WTC11 (cell line): ENCODE data around the gene WWOX. TPM values are rescaled to one million over a fixed set of nuclear protein-coding genes. Genes with fewer than 3 reads are reported as not detected.

ENCODE experiments used
- ATAC-seq: fragments of 200-7000 bp; cut with Tn5 transposase; 2 replicates; pipeline ENCODE4 v1.10.0; 2021; ENCODE audit warnings: mild to moderate bottlenecking, moderate library complexity
- CTCF ChIA-PET: fragments of 300-600 bp; sonication (Branson Sonifier 250); formaldehyde crosslinking; loops from one replicate; lab custom pipeline; 2021; ENCODE audit warnings: antibody characterized with exemption; lab: Charles Lee
- POLR2A ChIA-PET: fragments of 350-600 bp; sonication (Branson Sonifier 250); formaldehyde crosslinking; loops from one replicate; lab custom pipeline; 2021; ENCODE audit warnings: antibody characterized with exemption; lab: Charles Lee
- DNase-seq: peaks from one replicate; pipeline ENCODE4 v3.0.0; 2021; ENCODE audit warnings: low spot score
- H3K27ac Mint-ChIP-seq: 2 replicates; pipeline ENCODE4 v1.8.0; 2021; ENCODE audit warnings: mixed read lengths
- H3K27me3 Mint-ChIP-seq: 2 replicates; pipeline ENCODE4 v1.8.0; 2021; ENCODE audit warnings: low read depth, mild to moderate bottlenecking, moderate library complexity, mixed read lengths
- H3K36me3 Mint-ChIP-seq: 2 replicates; pipeline ENCODE4 v1.8.0; 2021; ENCODE audit warnings: mixed read lengths
- H3K4me1 Mint-ChIP-seq: 2 replicates; pipeline ENCODE4 v1.8.0; 2022; ENCODE audit warnings: mixed read lengths
- H3K4me3 Mint-ChIP-seq: 2 replicates; pipeline ENCODE4 v1.8.0; 2021; ENCODE audit warnings: mild to moderate bottlenecking, moderate library complexity, mixed read lengths
- H3K9me3 Mint-ChIP-seq: 2 replicates; pipeline ENCODE4 v1.8.0; 2021; ENCODE audit warnings: mixed read lengths
- ATF1 ChIP-seq: sonication (generic); formaldehyde crosslinking; IDR thresholded peaks from 2 replicates; pipeline ENCODE4 v1.8.1; 2023; ENCODE audit warnings: mild to moderate bottlenecking, moderate library complexity, missing genetic modification reagents
- ATF6 ChIP-seq: sonication (generic); formaldehyde crosslinking; IDR thresholded peaks from 2 replicates; pipeline ENCODE4 v1.8.1; 2023; ENCODE audit warnings: mild to moderate bottlenecking, missing genetic modification reagents
- CDX4 ChIP-seq: fragments of 250-450 bp; sonication (Bioruptor Pico); IDR thresholded peaks from 2 replicates; pipeline ENCODE4 v1.9.0; 2021; ENCODE audit warnings: moderate library complexity, mild to moderate bottlenecking, inconsistent platforms, borderline replicate concordance
- CREM ChIP-seq: sonication (generic); formaldehyde crosslinking; IDR thresholded peaks from 2 replicates; pipeline ENCODE4 v1.8.1; 2022; ENCODE audit warnings: mild to moderate bottlenecking, missing genetic modification reagents, moderate library complexity
- ESRRA ChIP-seq: sonication (generic); formaldehyde crosslinking; IDR thresholded peaks from 2 replicates; pipeline ENCODE4 v1.8.1; 2022; ENCODE audit warnings: mild to moderate bottlenecking, missing genetic modification reagents, borderline replicate concordance
- GABPB1 ChIP-seq: sonication (generic); formaldehyde crosslinking; IDR thresholded peaks from 2 replicates; pipeline ENCODE4 v1.8.1; 2023; ENCODE audit warnings: mild to moderate bottlenecking, missing genetic modification reagents
- GTF2I ChIP-seq: fragments of 250-450 bp; sonication (Bioruptor Pico); conservative IDR thresholded peaks from 2 replicates; pipeline ENCODE4 v1.4.0; 2021; ENCODE audit warnings: mild to moderate bottlenecking
- HMGA2 ChIP-seq: fragments of 250-450 bp; sonication (Bioruptor Pico); IDR thresholded peaks from 2 replicates; pipeline ENCODE4 v1.4.0; 2021; ENCODE audit warnings: mild to moderate bottlenecking, moderate library complexity
- HMGXB4 ChIP-seq: sonication (generic); formaldehyde crosslinking; IDR thresholded peaks from 2 replicates; pipeline ENCODE4 v1.8.1; 2023; ENCODE audit warnings: mild to moderate bottlenecking, moderate library complexity, missing genetic modification reagents
- JUN ChIP-seq: sonication (generic); formaldehyde crosslinking; IDR thresholded peaks from 2 replicates; pipeline ENCODE4 v1.8.0; 2023; ENCODE audit warnings: mild to moderate bottlenecking, missing genetic modification reagents
- MXD4 ChIP-seq: fragments of 250-450 bp; sonication (Bioruptor Pico); IDR thresholded peaks from 2 replicates; pipeline ENCODE4 v1.8.0; 2021; ENCODE audit warnings: mild to moderate bottlenecking, moderate library complexity, borderline replicate concordance
- MYBL2 ChIP-seq: sonication (generic); formaldehyde crosslinking; IDR thresholded peaks from 2 replicates; pipeline ENCODE4 v1.8.1; 2023; ENCODE audit warnings: mild to moderate bottlenecking, moderate library complexity, missing genetic modification reagents
- NFYB ChIP-seq: sonication (generic); formaldehyde crosslinking; conservative IDR thresholded peaks from 2 replicates; pipeline ENCODE4 v1.8.0; 2022; ENCODE audit warnings: low read depth, missing genetic modification reagents
- OVOL2 ChIP-seq: fragments of 250-450 bp; sonication (Bioruptor Pico); IDR thresholded peaks from 2 replicates; pipeline ENCODE4 v1.9.0; 2021; ENCODE audit warnings: mild to moderate bottlenecking, borderline replicate concordance
- PRRX2 ChIP-seq: fragments of 250-450 bp; sonication (Bioruptor Pico); IDR thresholded peaks from 2 replicates; pipeline ENCODE4 v1.8.0; 2021; ENCODE audit warnings: mild to moderate bottlenecking
- RELA ChIP-seq: sonication (generic); formaldehyde crosslinking; IDR thresholded peaks from 2 replicates; pipeline ENCODE4 v1.8.1; 2022; ENCODE audit warnings: missing genetic modification reagents, mild to moderate bottlenecking, borderline replicate concordance
- SMAD3 ChIP-seq: sonication (generic); formaldehyde crosslinking; IDR thresholded peaks from 2 replicates; pipeline ENCODE4 v1.8.0; 2022; ENCODE audit warnings: missing genetic modification reagents, mild to moderate bottlenecking, borderline replicate concordance
- SOX15 ChIP-seq: fragments of 250-450 bp; sonication (Bioruptor Pico); IDR thresholded peaks from 2 replicates; pipeline ENCODE4 v1.9.0; 2021; ENCODE audit warnings: mild to moderate bottlenecking
- TP53 ChIP-seq: sonication (generic); formaldehyde crosslinking; IDR thresholded peaks from 2 replicates; pipeline ENCODE4 v1.8.1; 2023; ENCODE audit warnings: mild to moderate bottlenecking, missing genetic modification reagents
- USF1 ChIP-seq: sonication (generic); formaldehyde crosslinking; IDR thresholded peaks from 2 replicates; pipeline ENCODE4 v1.8.0; 2022; ENCODE audit warnings: mild to moderate bottlenecking, missing genetic modification reagents
- ZMAT4 ChIP-seq: fragments of 250-450 bp; sonication (Bioruptor Pico); IDR thresholded peaks from 2 replicates; pipeline ENCODE4 v1.9.0; 2021; ENCODE audit warnings: mild to moderate bottlenecking
- ZNF263 ChIP-seq: sonication (generic); formaldehyde crosslinking; IDR thresholded peaks from 2 replicates; pipeline ENCODE4 v1.8.1; 2022; ENCODE audit warnings: low read depth, mild to moderate bottlenecking, moderate library complexity, missing genetic modification reagents
- ZNF416 ChIP-seq: fragments of 250-450 bp; sonication (Bioruptor Pico); IDR thresholded peaks from 2 replicates; pipeline ENCODE4 v1.9.0; 2021; ENCODE audit warnings: mild to moderate bottlenecking, inconsistent platforms
- ZNF423 ChIP-seq: fragments of 250-450 bp; sonication (Bioruptor Pico); IDR thresholded peaks from 2 replicates; pipeline ENCODE4 v2.1.2; 2022; ENCODE audit warnings: mild to moderate bottlenecking, moderate library complexity
- ZSCAN18 ChIP-seq: fragments of 250-450 bp; sonication (Bioruptor Pico); IDR thresholded peaks from 2 replicates; pipeline ENCODE4 v2.1.2; 2022; ENCODE audit warnings: mild to moderate bottlenecking, moderate library complexity
- total RNA-seq: library from RNA; stranded (reverse); gene quantifications from 3 replicates; pipeline ENCODE4 v1.2.3, GENCODE V29; 2021
- TF ChIP-seq, protein P1 (sequence below): fragments of 250-450 bp; sonication (Bioruptor Pico); IDR thresholded peaks from 2 replicates; pipeline ENCODE4 v1.8.0; 2021; ENCODE audit warnings: mild to moderate bottlenecking
- TF ChIP-seq, protein P2 (sequence below): sonication (generic); formaldehyde crosslinking; IDR thresholded peaks from 2 replicates; pipeline ENCODE4 v1.8.1; 2022; ENCODE audit warnings: missing genetic modification reagents, borderline replicate concordance

Gene WWOX
- total RNA-seq, 1 experiment from 2014 or later, result 15.7 TPM

DNA sequence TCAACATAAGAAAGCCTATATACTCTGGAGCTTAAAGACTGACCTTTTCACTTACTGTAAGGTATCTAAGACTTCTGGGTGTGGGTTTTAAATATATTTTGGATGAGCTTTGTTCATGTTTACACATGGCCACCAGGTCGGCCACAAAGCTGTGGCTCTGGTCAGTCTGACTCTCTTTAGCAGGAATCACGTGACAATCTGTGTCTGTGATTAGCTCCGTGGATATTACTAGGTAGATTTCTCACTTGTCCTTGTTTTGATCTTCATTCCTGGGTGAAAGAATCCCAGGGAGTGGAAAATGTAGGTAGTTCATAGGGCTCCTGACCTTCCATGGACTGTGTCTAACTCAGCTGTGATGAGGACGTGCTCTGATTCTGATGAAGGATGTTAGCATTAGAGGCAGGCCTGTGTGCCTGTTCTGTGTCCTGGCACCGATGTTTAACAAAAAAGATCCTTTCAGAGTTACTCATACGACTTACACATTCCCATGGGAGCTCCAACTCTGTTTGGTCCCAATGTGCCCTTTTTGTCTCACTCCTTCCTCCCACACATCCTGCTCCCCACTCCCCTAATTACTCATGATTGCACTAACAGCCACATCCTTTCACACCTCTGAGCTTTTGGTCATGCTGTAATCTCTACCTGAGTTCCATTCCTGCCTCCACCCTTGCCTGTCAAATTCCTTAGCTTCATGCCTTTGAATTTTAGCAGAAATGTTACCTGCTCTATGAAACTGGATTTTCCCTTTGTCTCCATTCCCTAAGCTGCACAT, 1076.0 kb downstream of the WWOX start:
- ATAC-seq (no peak), DNase-seq (no peak)
- H3K9me3 Mint-ChIP-seq, result peaks cover 22% of the 10 kb centered on the region
- ChIA-PET CTCF (no interaction called here), POLR2A (no interaction called here)
- no peak overlapping the region for H3K4me3 Mint-ChIP-seq
- peaks cover 19% of the 10 kb centered on the region for H3K4me1 Mint-ChIP-seq
- H3K27ac Mint-ChIP-seq, result no peak overlapping the region
- H3K36me3 Mint-ChIP-seq, result peaks cover 4% of the 10 kb centered on the region; the same call in 1 of the 2 replicates
- TF ChIP-seq MXD4 (CRISPR knock-in tag) (no peak), RELA (CRISPR knock-in tag) (no peak), ESRRA (CRISPR knock-in tag) (no peak), GTF2I (CRISPR knock-in tag) (no peak), ATF1 (CRISPR knock-in tag) (no peak), SOX15 (CRISPR knock-in tag) (no peak), CREM (CRISPR knock-in tag) (no peak), MYBL2 (CRISPR knock-in tag) (no peak), ZNF416 (CRISPR knock-in tag) (no peak), HMGXB4 (CRISPR knock-in tag) (no peak), HMGA2 (CRISPR knock-in tag) (no peak), JUN (no peak), ZMAT4 (no peak), ZNF263 (CRISPR knock-in tag) (no peak), TP53 (CRISPR knock-in tag) (no peak), CDX4 (no peak), OVOL2 (CRISPR knock-in tag) (no peak), NFYB (CRISPR knock-in tag) (no peak)
- TF ChIP-seq, protein P1, sequence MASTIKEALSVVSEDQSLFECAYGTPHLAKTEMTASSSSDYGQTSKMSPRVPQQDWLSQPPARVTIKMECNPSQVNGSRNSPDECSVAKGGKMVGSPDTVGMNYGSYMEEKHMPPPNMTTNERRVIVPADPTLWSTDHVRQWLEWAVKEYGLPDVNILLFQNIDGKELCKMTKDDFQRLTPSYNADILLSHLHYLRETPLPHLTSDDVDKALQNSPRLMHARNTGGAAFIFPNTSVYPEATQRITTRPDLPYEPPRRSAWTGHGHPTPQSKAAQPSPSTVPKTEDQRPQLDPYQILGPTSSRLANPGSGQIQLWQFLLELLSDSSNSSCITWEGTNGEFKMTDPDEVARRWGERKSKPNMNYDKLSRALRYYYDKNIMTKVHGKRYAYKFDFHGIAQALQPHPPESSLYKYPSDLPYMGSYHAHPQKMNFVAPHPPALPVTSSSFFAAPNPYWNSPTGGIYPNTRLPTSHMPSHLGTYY, result no peak
- no peaks in the 10 kb centered on the region; the same call in 1 of the 2 replicates for H3K27me3 Mint-ChIP-seq

- ChIA-PET POLR2A (no interaction called here), CTCF (no interaction called here)
- no peak overlapping the region for H3K27ac Mint-ChIP-seq
- ATAC-seq (no peak), DNase-seq (no peak)
- no peak overlapping the region for H3K4me3 Mint-ChIP-seq
- peaks cover 4% of the 10 kb centered on the region; the same call in 1 of the 2 replicates for H3K36me3 Mint-ChIP-seq
- H3K27me3 Mint-ChIP-seq, result no peaks in the 10 kb centered on the region; the same call in 1 of the 2 replicates
- H3K4me1 Mint-ChIP-seq, result peaks cover 6% of the 10 kb centered on the region
- H3K9me3 Mint-ChIP-seq, result peaks cover 22% of the 10 kb centered on the region
- no peak for TF ChIP-seq PRRX2
- TF ChIP-seq OVOL2 (CRISPR knock-in tag), result no peak
- no peak for TF ChIP-seq ZNF416 (CRISPR knock-in tag)
- no peak for TF ChIP-seq SMAD3 (CRISPR knock-in tag)
- no peak for TF ChIP-seq GABPB1 (CRISPR knock-in tag)
- TF ChIP-seq USF1 (CRISPR knock-in tag), result no peak
- TF ChIP-seq ATF6 (CRISPR knock-in tag), result no peak
- TF ChIP-seq ZSCAN18 (CRISPR knock-in tag), result no peak
- no peak for TF ChIP-seq ZNF423
- TF ChIP-seq, protein P2, sequence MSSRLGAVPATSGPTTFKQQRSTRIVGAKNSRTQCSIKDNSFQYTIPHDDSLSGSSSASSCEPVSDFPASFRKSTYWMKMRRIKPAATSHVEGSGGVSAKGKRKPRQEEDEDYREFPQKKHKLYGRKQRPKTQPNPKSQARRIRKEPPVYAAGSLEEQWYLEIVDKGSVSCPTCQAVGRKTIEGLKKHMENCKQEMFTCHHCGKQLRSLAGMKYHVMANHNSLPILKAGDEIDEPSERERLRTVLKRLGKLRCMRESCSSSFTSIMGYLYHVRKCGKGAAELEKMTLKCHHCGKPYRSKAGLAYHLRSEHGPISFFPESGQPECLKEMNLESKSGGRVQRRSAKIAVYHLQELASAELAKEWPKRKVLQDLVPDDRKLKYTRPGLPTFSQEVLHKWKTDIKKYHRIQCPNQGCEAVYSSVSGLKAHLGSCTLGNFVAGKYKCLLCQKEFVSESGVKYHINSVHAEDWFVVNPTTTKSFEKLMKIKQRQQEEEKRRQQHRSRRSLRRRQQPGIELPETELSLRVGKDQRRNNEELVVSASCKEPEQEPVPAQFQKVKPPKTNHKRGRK (CRISPR knock-in tag), result no peak
Observed at GRCh38 chr16:79177018-79177417, 1077.6 kb downstream of the WWOX start.
